CD4-positive, alpha-beta T cell treated with Interleukin-4 for 1 hour (primary cell): ENCODE data around the gene NBEAL2.
A peak's percentile ranks its signal among the peaks of the same experiment; 100 is the strongest.

ENCODE experiments used
- DNase-seq, 2 donors: peaks; one replicate each; pipeline ENCODE4 v3.0.0-alpha.2; 2020 to 2022

NBEAL2 gene

DNA sequence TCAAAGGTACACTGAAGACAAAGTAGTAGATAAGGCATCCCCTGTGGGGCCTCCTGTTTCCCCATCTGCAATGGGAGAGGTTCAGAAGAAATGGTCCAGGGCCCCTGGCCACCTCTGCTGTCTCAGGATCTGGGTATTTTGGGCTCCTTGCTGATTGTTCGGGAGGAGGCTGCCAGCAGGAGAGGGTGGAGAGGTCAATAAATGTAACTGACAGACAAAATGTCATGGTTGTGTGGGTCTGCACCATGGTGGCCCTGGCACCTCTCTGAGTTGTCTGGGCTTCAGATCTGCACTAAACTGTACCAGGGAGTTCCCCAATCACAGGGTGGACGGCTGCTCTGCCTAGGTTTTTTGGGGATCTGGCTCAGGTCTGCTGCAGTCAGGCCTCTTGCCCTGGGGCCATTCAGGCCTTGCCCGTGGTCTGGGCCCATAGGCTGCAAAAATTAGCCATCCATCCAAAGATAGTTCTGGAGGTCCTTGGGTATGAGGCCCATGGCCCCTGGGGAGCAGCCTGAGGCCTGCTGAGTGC, 7.4 kb downstream of the NBEAL2 start:
- no peak for DNase-seq

DNA sequence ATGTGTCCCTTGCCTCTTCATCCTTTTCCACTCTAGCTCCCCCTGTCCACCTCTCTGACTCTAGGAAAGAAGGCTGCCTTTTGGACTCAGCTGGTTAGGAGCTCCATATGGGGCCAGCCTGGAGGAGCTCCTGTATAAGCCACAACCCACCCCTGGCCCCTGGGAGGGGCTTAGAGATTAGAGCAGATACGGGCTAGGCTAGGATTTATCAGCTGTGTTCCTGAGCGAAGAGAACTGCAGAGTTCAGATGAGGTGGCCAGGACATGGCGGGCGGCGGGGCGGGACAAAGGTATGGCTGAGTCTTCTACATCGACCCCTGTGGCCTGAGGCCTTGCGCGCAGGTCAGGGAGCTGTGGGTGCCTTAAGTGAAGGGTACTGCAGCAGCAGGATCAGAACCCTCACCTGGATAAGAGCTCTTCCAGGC, 7.9 kb downstream of the NBEAL2 start:
- DNase-seq, result no peak

DNA sequence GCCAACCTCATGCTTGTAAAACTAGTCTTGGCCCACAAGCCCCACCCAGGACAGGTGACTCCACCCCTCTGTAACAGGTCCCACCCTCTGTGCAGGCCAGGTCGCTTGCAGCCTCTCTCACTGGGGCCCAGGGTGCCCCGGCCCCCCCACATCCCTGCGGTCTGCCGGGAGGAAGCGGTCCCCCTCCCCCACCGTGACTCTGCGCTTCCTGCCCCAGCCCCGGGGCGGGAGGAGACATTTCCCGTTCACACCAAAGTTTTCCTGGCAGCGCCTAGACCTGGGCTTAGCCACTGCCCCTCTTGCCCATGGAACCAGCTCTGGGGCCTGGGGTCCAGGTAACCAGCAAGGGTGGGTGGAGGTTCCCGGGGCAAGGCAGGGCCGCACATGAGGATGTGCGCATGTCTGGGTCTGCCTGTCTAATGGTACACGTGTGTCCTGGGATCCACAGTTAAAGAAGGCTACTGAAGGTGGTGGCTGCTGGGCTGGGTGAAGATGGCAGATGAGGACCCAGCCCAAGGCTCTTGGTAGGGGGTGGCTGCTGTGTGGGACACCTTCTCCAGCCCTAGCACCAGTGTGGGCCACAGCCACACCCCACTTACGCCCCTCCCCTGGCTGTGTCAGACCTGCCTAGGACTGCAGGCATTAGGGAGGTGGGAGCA, 8.4 kb downstream of the NBEAL2 start:
- peak; percentile 91 to 94 for DNase-seq

DNA sequence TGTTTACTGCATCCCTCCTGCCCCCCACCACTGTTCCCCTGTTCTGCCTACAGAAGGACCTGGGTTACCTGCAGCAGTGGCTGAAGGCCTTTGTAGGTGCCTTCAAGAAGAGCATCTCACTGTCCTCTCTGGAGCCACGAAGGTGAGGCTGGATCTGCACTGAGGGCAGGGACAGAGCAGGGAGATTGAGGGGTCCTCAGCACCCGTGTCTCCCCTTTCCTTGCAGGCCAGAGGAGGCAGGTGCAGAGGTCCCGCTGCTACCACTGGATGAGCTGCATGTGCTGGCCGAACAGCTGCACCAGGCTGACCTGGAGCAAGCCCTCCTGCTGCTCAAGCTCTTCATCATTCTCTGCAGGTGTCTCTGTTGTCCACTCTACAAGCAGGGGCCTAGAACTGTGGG, 9.2 kb downstream of the NBEAL2 start:
- no peak for DNase-seq

DNA sequence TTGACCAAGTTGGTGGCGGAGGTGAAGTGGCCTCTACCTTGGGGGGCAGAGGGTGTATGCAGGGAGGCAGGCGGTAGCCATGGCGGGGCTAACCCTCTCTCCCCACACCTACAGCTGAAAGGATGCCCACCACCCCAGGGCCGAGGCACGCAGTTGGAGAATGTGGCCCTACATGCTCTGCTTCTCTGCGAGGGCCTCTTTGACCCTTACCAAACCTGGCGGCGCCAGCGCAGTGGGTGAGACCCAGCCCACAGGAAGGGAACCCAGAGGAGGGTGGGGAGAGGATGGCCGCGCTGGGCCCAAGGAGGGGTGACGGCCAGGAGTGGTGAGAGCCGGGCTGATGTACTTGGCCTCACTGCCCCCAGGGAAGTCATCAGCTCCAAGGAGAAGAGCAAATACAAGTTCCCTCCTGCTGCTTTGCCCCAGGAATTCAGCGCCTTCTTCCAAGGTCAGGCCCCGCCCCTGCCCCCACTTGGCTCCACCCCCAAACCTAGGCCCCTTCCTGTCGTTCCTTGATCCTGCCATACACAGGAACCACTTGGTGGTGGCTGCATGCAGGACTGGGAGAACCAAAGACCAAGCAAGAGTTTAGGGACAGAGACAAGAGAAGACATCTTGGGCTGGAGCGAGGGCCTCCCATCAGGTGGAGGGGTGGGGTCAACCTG, 9.8 kb downstream of the NBEAL2 start:
- no peak for DNase-seq

DNA sequence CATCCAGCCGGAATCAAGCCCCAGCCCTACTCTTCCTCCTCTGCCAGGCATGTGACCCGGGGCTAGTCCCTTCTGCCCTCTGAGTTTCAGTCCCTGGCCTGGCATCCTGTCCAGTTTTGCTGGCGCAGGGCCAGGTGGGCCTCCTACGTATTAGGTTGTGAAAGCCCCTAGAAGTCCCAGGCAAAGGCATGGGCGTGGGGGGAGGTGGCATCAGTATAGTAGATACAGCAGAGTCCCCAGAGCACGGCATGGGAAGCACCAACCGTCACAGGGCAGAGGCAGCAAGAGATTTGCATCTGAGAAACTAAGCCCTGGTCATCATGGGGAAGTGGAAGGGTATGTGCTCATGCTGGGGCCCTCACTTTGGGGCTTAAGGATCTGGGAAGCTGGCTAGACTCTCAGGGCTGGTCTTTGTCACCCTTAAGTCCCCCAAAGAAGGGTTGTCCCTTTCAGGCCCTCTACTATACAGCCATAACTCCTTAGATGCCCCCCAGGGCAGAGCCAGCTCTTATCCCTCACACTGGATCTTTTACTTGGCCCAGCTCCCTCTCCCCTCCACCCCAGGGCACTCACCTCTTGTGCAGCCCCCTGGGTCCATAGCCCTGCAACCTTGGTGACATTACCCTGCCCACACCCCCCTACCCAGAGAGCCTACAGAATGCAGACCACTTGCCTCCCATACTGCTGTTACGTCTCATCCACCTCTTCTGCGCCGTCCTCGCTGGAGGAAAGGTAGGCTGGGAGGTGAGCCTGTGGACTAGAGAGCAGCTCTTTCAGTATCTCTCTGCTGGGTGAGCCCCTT, 11.3 kb downstream of the NBEAL2 start:
- peak in 1 of 2 donors; percentile 44 for DNase-seq

DNA sequence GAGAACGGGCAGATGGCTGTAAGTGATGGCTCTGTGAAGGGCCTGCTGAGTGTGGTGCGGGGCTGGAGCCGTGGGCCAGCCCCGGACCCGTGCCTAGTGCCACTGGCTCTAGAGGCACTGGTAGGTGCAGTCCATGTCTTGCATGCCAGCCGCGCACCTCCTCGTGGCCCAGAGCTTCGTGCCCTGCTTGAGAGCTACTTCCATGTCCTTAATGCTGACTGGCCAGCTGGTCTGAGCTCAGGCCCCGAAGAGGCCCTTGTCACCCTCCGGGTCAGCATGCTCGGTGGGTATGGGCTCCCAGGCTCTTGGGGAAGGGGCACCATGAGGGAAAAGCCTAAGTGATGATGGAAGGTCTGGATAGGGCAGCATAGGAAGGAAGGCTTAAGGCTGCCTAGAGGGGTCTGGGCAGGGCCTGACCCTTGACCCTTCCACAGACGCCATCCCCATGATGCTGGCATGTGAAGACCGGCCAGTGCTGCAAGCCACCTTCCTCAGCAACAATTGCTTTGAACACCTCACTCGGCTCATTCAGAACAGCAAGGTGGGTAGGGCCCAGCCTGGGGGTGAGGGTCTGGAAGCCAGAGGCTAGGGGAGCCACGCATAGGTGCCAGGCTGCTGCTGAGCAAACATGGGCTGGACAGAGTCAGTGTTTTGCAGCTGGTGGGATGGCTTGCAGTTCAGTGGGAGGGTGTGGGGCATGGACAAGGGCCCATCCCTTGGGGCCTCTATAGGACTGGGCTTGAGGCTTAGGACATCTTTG, 12.1 kb downstream of the NBEAL2 start:
- no peak for DNase-seq

DNA sequence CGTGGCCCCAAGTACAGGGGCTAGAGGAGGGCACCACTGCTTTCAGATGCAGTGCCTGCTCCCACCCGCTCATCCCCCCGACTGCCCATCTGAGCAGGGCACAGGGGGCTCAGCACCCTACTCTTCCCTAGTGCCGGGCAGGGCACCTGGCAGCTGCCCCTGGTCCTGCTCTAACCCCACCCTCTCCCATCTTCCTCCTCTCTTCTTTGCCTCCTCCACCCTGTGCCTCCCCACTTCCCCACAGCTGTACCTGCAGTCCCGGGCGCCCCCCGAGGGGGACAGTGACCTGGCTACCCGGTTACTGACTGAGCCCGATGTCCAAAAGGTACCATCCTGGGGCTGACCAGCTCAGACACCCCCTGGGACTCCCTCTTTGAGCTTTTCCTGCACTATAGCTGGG, 12.8 kb downstream of the NBEAL2 start:
- DNase-seq, result no peak

DNA sequence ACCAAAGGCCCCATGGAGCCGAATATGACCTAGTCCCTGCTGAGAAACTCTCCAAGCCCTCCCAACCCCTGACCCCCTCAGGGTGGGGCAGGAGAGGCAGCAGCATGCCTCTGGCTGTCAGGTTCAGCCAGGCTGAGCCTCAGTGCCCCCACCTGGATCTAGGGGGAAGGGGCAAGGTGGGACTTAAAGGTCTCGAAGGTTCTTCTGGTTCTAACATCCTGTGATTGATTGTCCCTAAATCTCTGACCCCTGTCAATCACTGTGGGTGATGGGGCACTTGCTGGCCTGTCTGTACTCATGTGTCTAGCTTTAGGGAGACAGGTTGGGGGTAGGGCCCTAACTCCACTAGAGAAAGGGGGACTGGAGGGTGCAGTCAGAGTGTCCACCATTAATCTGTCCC, 13.8 kb downstream of the NBEAL2 start:
- no peak for DNase-seq

DNA sequence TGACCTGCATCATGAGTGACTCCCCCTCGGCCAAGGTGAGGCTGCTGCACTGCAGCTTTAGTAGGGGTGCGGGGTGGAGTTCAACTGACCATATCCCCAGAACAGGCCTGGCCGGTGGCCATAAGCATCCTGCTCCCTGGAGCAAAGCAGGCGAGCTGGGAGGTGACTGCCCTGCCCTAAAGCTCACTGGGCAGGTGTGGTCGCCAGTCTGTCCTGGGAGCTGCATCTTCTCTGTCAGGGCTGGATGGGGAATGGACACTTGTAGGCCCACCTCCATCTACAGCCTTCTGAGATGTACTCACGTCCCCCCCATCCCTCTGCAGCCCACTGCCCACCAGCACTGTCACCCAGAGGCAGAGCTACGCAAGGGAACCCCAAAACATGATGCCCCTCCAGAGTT, 14.5 kb downstream of the NBEAL2 start:
- no peak for DNase-seq

DNA sequence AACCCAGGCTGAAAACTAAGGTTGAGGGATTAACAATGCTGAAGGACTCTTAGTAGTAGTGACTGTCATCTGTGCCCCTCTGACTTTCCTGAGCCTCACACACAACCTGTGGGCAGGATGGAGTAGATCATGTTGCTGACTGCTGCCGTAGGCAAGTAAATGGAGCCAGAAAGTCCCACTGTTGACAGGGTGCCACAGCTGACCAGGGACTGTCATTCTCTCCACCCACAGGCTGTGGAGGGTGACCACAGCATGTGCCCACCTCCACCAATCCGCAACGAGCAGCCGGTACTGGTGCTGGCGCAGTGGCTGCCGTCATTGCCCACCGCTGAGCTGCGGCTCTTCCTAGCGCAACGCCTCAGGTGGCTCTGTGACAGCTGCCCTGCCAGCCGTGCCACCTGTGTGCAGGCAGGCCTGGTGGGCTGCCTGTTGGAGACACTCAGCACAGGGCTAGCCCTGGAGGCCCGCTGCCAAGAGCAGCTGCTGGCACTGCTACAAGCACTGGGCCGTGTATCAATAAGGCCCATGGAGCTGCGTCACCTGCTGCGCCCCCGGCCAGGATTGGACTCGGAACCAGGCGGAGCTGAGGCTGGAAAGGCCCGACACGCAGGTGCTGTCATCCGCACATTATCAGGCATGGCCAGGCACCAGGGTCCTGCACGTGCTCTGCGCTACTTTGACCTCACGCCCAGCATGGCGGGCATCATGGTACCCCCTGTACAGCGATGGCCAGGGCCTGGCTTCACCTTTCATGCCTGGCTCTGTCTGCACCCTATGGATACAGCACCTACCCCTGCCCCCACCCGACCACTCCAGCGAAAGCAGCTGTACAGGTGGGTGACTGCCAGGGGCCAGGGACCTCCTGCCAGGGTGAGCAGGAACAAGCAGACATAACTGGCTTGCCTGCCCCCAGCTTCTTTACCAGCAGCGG, 15.6 kb downstream of the NBEAL2 start:
- DNase-seq, result no peak

DNA sequence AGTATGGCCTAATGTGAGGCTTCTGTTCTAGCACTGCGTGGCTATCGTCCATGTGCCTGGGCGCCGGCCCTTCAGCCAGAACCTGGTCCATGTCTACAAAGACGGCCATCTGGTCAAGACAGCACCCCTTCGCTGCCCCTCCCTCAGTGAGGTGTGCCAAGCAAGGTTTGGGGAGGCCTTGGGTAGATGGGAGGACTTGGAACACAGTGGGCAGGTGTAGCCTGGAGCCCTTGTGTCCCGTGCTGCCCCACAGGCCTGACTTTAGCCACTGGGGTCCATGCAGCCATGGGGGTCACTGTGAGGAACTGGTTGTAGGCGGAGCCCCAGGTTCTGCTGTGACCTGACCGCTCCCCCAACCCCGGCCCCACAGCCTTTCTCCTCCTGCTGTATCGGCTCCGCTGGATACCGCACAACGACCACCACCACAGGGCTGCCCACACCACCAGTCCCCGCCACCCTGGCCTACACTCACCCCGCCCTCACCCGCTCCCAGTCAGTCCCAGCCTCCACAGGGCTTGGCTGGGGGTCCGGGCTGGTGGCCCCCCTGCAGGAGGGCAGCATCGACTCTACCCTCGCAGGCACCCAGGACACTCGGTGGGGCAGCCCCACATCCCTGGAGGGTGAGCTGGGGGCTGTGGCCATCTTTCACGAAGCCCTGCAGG, 16.6 kb downstream of the NBEAL2 start:
- DNase-seq, result no peak

DNA sequence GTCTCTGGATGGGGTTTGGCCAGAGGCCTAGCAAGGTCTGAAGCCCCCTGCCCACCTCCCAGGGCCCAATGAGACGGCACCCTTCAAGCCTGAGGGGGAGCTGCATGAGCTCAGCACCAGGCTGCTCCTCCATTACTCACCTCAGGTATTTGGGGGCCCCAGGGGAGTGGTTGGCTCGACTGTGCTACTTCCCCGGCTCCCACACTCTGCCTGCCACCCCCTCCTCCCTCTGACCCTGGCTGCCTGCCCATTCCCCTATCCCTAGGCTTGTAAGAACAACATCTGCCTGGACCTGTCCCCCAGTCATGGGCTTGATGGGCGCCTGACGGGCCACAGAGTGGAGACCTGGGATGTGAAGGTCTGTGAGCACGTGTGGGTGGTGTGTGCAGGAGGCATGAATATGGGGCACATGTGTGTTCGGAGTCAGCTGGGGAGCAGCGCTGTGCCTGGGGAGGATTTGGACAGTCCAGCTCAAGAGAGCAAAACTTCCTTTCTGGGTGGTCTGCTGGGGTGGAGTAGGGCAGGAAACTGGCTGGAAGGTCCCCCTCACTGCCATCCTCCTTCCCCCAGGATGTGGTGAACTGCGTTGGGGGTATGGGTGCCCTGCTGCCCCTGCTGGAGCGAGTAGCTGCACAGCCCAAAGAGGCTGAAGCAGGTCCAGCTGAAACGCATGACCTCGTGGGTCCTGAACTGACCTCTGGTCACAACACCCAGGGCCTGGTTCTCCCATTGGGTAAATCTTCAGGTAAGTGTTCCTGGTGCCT, 17.4 kb downstream of the NBEAL2 start:
- DNase-seq, result no peak

DNA sequence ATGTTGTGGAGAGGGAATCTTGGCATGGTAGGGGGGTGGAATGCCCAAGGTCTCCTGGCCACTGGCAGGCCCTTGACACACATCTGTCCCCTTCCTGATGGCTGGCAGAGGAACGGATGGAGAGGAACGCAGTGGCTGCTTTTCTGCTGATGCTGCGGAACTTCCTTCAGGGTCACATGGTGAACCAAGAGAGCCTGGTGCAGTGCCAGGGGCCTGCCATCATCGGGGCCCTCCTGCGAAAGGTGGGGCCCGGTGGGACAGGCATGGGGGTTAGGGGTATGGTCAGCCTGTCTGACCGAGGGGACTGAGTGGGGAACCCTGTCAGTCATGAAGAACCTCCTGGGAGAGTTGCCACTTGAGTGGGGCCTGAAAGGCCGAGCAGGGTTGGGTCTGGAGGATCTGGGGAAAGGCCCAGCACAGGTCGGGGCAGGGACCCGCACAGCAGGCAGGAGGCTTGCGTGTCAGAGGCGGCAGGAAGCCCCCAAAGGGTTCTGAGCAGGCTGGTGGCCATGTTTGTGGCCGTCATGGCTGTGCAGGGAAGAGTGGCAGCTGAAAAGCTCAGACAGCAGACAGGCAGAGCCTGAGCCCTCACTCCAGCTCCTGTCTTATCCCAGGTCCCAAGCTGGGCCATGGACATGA, 18.1 kb downstream of the NBEAL2 start:
- no peak for DNase-seq

DNA sequence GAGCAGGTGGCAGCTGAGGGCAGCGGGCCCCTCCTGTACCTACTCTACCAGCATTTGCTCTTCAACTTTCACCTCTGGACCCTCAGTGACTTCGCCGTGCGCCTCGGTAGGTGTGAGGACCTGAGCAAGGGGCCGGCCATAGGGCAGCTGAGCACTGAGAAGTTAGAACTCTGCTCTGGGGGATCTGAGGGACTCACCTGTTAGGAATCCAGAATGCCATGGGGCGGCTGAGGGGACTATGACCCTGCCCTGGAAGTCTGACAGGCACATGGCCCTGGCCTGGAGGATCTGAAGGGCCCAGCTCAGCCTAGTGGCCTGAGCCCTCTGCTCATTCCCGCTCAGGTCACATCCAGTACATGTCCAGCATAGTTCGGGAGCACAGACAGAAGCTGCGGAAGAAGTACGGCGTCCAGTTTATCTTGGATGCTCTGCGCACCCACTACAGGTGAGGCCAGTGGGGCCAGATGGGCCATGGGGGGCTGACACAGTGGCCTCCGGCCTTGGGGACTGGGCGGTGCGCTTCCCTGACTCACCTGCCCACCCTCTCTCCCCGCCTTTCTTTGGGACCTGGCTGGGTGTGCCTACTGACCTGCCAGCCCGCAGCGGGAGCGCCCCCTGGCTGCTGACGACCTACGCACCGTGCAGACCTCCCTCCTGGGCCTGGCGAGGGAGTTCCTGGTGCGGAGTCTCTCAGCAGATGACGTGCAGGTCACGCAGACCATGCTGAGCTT, 18.8 kb downstream of the NBEAL2 start:
- peak; percentile 74 to 77 for DNase-seq

DNA sequence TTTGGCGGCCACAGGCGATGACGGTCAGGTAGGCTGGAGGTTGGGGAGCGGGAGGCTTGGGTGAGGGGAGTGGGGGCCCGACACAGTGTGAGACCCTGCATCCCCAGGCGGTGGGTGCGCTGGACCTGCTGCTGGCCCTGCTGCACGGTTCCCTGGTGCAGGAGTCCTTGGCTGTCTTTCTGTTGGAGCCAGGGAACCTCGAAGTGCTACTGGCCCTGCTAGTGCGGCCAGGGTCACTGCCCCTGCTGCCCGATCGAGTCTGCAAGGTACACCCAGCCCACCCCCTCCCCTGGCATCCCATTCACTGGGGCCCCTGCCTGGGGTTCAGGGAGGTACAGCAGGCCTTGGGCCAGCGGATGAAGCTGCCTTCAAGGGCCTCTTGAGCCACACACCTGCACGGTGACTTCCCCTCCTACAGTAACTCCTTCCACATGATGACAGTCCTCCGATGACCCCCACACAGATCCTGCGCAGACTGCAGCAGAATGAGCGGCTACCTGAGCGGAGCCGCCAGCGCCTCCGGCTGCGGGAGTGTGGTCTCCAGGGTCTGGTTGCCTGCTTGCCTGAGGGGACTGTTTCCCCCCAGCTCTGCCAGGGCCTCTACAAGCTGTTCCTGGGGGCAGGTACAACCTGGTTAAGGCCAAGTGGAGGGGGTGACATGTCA, 19.5 kb downstream of the NBEAL2 start:
- no peak for DNase-seq

DNA sequence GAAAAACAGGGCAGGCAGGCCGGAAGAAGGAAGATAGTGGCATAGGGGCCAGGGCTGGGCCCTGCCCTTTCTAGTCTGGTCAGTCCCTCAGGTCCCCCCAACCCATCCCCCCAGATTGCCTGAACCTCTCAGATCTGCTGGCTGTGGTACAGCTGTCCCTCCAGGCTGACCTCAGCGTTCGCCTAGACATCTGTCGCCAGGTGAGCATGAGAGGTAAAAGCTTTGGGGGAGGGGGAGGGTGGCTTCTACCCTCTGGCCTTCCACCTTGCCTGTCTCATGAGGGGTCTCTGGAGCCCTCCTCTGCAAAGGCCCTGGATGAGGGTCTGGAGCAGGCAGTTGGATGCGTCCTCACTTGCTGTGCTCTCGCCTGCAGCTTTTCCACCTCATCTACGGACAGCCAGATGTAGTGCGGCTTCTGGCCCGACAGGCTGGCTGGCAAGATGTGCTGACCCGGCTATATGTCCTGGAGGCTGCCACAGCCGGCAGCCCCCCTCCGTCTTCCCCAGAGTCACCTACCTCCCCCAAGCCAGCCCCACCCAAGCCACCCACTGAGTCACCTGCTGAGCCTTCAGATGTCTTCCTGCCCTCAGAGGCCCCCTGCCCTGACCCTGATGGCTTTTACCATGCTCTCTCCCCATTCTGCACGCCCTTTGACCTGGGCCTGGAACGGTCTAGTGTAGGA, 20.2 kb downstream of the NBEAL2 start:
- no peak for DNase-seq

DNA sequence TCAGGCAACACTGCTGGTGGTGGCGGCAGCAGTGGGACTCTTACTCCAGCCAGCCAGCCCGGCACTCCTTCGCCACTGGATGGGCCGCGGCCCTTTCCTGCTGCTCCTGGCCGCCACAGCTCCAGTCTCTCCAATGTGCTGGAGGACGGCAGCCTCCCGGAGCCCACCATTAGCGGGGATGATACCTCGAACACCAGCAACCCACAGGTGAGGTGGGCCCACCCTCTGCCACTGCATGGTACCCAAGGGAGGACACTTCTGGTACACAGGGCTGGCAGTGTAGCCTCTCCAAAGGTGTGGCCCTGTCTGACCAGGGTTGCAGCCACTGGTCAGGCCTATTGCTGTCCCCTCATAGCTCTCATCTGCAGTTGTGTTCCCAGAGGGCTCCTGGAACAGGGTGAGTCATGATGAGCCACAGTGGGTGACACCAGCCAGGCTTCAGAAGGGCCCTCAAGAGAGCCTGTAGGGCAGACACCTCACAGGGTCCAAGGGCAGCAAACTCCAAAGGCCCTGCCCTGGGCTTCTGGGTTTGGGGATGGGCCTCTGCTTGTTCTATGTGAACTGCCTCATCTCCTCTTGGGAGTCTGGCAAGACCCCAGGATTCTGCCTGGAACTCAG, 20.8 kb downstream of the NBEAL2 start:
- DNase-seq, result no peak
